ENCODE measurements around the gene ZNF35. TPM values are rescaled to one million over a fixed set of nuclear protein-coding genes. Genes with fewer than 3 reads are reported as not detected.
"Not testable (repeated sequence)": the region's sequence is repeated elsewhere in the genome, so short reads cannot be mapped to it uniquely, and the experiment has no call there.

ZNF35 gene
- total and polyA plus RNA-seq, 2 experiments from 2014 or later: 8.9 to 14.7 TPM

DNA sequence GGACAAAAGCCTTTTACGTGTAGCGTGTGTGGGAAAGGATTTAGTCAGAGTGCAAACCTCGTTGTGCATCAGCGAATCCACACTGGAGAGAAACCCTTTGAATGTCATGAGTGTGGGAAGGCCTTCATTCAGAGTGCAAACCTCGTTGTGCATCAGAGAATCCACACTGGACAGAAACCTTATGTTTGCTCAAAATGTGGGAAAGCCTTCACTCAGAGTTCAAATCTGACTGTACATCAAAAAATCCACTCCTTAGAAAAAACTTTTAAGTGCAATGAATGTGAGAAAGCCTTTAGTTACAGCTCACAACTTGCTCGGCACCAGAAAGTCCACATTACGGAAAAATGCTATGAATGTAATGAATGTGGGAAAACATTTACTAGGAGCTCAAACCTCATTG lies 10.5 kb downstream of the ZNF35 start:
- no peak overlapping the region for H3K27ac ChIP-seq
- H3K4me3 ChIP-seq: no peak overlapping the region
- TF ChIP-seq, protein P1, sequence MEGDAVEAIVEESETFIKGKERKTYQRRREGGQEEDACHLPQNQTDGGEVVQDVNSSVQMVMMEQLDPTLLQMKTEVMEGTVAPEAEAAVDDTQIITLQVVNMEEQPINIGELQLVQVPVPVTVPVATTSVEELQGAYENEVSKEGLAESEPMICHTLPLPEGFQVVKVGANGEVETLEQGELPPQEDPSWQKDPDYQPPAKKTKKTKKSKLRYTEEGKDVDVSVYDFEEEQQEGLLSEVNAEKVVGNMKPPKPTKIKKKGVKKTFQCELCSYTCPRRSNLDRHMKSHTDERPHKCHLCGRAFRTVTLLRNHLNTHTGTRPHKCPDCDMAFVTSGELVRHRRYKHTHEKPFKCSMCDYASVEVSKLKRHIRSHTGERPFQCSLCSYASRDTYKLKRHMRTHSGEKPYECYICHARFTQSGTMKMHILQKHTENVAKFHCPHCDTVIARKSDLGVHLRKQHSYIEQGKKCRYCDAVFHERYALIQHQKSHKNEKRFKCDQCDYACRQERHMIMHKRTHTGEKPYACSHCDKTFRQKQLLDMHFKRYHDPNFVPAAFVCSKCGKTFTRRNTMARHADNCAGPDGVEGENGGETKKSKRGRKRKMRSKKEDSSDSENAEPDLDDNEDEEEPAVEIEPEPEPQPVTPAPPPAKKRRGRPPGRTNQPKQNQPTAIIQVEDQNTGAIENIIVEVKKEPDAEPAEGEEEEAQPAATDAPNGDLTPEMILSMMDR (IDR thresholded peaks at IDR 0.05; ENCODE audit: low read depth, low read length): no peak
- H3K36me3 ChIP-seq: peaks cover 55% of the 10 kb centered on the region
- no peaks in the 10 kb centered on the region for H3K27me3 ChIP-seq
- DNase-seq (ENCODE audit: low read depth in 1 of 2, low spot score in 1 of 2): no peak
- H3K9me3 ChIP-seq (ENCODE audit: low read depth): no peaks in the 10 kb centered on the region
- H3K4me1 ChIP-seq (ENCODE audit: low read depth): peaks cover 22% of the 10 kb centered on the region

DNA sequence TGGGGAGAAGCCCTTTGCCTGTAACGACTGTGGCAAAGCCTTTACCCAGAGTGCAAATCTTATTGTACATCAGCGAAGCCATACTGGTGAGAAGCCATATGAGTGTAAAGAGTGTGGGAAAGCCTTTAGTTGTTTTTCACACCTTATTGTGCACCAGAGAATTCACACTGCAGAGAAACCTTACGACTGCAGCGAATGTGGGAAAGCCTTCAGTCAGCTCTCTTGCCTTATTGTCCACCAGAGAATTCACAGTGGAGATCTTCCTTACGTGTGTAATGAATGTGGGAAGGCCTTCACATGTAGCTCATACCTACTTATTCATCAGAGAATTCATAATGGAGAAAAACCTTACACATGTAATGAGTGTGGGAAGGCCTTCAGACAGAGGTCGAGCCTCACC lies 10.9 kb downstream of the ZNF35 start:
- H3K36me3 ChIP-seq: peaks cover 51% of the 10 kb centered on the region
- H3K27ac ChIP-seq: no peak overlapping the region
- no peaks in the 10 kb centered on the region for H3K27me3 ChIP-seq
- H3K4me1 ChIP-seq (ENCODE audit: low read depth): peaks cover 23% of the 10 kb centered on the region
- no peak for DNase-seq (ENCODE audit: low read depth in 1 of 2, low spot score in 1 of 2)
- no peaks in the 10 kb centered on the region for H3K9me3 ChIP-seq (ENCODE audit: low read depth)
- H3K4me3 ChIP-seq: no peak overlapping the region
- TF ChIP-seq, protein P1 (IDR thresholded peaks at IDR 0.05; ENCODE audit: low read depth, low read length): no peak

DNA sequence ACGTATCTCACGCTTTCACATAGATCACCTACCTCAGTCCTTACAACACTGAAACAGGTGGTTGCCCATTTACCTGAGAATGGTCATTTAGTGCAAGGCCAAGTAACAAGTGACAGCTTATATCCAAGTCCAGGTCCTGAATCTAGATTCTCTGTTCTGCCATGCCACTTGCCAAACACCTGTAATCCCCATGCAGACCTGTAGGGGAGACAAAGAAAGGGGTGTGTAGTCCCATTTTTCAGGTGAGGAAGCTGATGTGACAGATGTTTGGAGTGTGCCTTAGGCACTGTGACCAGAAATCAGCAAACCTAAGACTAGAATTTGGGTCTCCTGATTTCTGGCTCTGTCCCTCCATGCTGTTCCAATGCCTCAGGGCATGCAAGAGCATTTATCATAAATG lies 12.7 kb downstream of the ZNF35 start:
- TF ChIP-seq, protein P1 (IDR thresholded peaks at IDR 0.05; ENCODE audit: low read depth, low read length): peak; percentile 22
- H3K9me3 ChIP-seq (ENCODE audit: low read depth): no peaks in the 10 kb centered on the region
- peaks cover 23% of the 10 kb centered on the region for H3K4me1 ChIP-seq (ENCODE audit: low read depth)
- peaks cover 37% of the 10 kb centered on the region for H3K36me3 ChIP-seq
- H3K4me3 ChIP-seq: no peak overlapping the region
- H3K27ac ChIP-seq: peak overlapping the region; percentile 91
- H3K27me3 ChIP-seq: no peaks in the 10 kb centered on the region
- DNase-seq (ENCODE audit: low read depth in 1 of 2, low spot score in 1 of 2): no peak

DNA sequence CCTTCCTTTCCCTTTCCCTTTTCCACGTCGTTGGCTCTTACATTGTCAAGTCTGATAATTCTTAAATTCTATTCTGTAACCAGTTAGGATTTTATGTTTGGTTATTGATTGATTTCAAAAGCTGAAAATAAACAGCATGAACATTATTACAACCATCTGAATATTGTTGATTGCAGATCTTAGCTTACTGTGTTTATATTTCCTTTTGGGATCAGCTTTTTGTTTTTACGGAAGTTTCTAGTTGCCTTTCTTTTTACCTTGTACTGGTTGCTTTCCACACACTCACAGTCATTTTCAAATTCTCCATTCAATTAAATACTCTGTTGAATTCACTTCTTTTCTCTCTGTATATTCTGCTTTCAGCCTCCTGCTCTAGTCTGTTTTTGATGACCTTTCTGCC lies 16.6 kb downstream of the ZNF35 start:
- Histone ChIP-seq H3K4me3 (no peak overlapping the region), H3K4me1 (ENCODE audit: low read depth) (peaks cover 23% of the 10 kb centered on the region), H3K9me3 (ENCODE audit: low read depth) (no peaks in the 10 kb centered on the region), H3K27ac (no peak overlapping the region), H3K36me3 (peaks cover 11% of the 10 kb centered on the region), H3K27me3 (no peaks in the 10 kb centered on the region)
- TF ChIP-seq, protein P1 (IDR thresholded peaks at IDR 0.05; ENCODE audit: low read depth, low read length): no peak
- DNase-seq (ENCODE audit: low read depth in 1 of 2, low spot score in 1 of 2): no peak

DNA sequence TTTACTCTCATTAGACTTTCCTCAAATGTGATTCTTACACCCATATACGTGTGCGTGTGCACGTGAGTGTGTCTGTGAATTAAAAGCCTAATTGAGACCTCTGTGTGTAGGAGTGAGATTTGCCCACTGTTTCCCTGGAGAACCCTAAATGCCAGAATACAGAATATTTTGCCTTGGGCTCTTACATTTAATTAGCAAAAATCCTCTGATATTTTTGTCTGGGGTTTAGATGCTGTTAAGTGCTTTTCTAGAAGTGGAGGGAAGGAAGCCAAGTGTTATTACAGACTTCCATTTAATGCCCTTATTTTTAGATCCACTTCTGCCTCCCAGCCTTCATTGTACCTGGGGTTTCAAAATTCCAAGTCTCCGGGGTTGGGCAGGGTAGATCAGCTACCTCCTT lies 17.8 kb downstream of the ZNF35 start:
- TF ChIP-seq, protein P1 (IDR thresholded peaks at IDR 0.05; ENCODE audit: low read depth, low read length): no peak
- Histone ChIP-seq H3K27ac (no peak overlapping the region), H3K36me3 (no peaks in the 10 kb centered on the region), H3K4me1 (ENCODE audit: low read depth) (peaks cover 23% of the 10 kb centered on the region), H3K4me3 (no peak overlapping the region), H3K9me3 (ENCODE audit: low read depth) (no peaks in the 10 kb centered on the region), H3K27me3 (no peaks in the 10 kb centered on the region)
- no peak for DNase-seq (ENCODE audit: low read depth in 1 of 2, low spot score in 1 of 2)

DNA sequence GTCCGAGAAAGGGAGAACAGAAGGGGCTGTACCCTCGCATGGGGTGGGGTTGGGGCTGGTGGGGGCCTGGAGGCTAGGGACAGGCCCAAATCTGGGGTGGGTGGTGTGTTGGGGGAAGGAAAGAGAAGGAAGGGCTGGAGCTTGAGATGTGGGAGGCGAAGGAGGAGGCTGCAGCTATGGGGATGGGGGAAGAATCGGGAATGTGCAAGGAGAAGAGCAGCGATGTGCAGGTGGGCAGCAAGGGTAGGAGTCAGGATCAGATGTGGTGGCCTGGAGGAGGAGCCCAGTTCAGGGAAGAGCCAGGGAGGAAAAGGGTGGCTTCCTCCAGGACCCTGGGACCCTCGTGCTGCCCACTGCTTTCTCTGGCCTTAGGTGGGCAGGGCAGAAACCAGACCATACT lies 21.2 kb downstream of the ZNF35 start:
- H3K4me3 ChIP-seq: no peak overlapping the region
- H3K4me1 ChIP-seq (ENCODE audit: low read depth): no peaks in the 10 kb centered on the region
- no peaks in the 10 kb centered on the region for H3K27me3 ChIP-seq
- no peak overlapping the region for H3K27ac ChIP-seq
- no peaks in the 10 kb centered on the region for H3K9me3 ChIP-seq (ENCODE audit: low read depth)
- H3K36me3 ChIP-seq: no peaks in the 10 kb centered on the region
- no peak for DNase-seq (ENCODE audit: low read depth in 1 of 2, low spot score in 1 of 2)
- TF ChIP-seq, protein P1 (IDR thresholded peaks at IDR 0.05; ENCODE audit: low read depth, low read length): no peak

DNA sequence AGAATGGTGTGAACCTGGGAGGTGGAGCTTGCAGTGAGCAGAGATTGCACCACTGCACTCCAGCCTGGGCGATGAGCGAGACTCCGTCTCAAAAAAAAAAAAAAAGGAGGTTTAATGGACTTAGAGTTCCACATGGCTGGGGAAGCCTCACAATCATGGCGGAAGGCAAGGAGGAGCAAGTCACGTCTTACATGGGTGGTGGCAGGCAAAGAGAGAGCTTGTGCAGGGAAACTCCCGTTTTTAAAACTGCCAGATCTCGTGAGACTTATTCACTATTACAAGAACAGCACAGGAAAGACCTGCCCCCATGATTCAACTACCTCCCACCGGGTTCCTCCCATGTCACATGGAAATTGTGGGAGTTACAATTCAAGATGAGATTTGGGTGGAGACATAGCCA lies 24.9 kb downstream of the ZNF35 start:
- H3K4me3 ChIP-seq; H3K36me3 ChIP-seq; H3K27me3 ChIP-seq; H3K4me1 ChIP-seq (ENCODE audit: low read depth); H3K27ac ChIP-seq; H3K9me3 ChIP-seq (ENCODE audit: low read depth); DNase-seq (ENCODE audit: low read depth in 1 of 2, low spot score in 1 of 2): not testable (repeated sequence)
